Sigmoid colon (tissue), 4 donors: ENCODE results near the gene NCS1.

ENCODE experiments used
- EP300 ChIP-seq, 4 donors: sonication (generic); formaldehyde crosslinking; IDR thresholded peaks; one replicate each; pipeline ENCODE4 v1.6.1; 2017; ENCODE audit warnings: antibody characterized with exemption in 4 of 4
- POLR2A ChIP-seq, 2 donors: fragments of 450-650 bp; IDR thresholded peaks; one replicate each; pipeline ENCODE4 v1.6.1; 2016; ENCODE audit warnings: antibody characterized with exemption in 2 of 2, mild to moderate bottlenecking in 2 of 2, moderate library complexity in 2 of 2
- POLR2AphosphoS5 ChIP-seq, 4 donors: sonication (generic); formaldehyde crosslinking; IDR thresholded peaks; one replicate each; pipeline ENCODE4 v1.6.1; 2017; ENCODE audit warnings: antibody characterized with exemption in 4 of 4
- TF ChIP-seq, protein P1 (sequence below), 4 experiments: fragments of 450-650 bp in 3 of 4; fragments of 200-600 bp in 1 of 4; IDR thresholded peaks; one replicate each; pipeline ENCODE4 v1.5.1; 2016 to 2019; ENCODE audit warnings: antibody characterized with exemption in 4 of 4, mild to moderate bottlenecking in 3 of 4, moderate library complexity in 2 of 4

DNA sequence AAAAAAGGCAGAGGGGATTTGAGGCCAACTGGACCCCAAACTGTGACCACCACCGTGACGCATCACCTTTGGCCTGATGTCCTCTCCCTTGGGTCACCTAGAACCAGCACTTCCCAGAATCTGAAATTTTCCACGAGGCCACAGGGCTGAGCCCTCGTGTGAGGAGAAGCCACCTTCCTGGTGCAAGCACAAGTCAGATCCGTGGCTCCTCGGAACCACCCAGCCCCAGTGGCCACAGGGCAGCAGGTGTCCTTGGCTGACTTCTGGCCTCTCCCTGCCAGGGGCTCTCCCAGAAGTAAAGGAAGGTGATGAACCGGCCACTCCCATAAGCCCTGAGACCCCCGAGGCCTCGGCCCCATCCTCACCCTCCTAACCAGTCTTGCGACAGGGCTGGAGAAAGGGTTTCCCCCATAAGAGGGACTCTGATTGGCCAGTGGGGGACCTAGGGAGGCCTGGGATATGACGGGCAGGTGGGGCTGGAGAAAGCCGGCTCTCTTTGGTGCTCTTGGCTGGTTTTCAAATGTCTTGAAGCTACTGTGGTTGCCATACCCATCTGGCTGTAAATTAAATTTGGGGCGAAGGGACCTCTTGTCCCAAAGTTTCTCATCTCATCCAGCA, 72.5 kb downstream of the NCS1 start:
- TF ChIP-seq POLR2AphosphoS5 (IDR thresholded peaks at IDR 0.05) (no peak), POLR2A (IDR thresholded peaks at IDR 0.05) (no peak), EP300 (IDR thresholded peaks at IDR 0.05) (no peak)
- TF ChIP-seq, protein P1, sequence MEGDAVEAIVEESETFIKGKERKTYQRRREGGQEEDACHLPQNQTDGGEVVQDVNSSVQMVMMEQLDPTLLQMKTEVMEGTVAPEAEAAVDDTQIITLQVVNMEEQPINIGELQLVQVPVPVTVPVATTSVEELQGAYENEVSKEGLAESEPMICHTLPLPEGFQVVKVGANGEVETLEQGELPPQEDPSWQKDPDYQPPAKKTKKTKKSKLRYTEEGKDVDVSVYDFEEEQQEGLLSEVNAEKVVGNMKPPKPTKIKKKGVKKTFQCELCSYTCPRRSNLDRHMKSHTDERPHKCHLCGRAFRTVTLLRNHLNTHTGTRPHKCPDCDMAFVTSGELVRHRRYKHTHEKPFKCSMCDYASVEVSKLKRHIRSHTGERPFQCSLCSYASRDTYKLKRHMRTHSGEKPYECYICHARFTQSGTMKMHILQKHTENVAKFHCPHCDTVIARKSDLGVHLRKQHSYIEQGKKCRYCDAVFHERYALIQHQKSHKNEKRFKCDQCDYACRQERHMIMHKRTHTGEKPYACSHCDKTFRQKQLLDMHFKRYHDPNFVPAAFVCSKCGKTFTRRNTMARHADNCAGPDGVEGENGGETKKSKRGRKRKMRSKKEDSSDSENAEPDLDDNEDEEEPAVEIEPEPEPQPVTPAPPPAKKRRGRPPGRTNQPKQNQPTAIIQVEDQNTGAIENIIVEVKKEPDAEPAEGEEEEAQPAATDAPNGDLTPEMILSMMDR (IDR thresholded peaks at IDR 0.05): no peak
